ENCODE results near the gene TRAF7.
"Not testable (repeated sequence)": the region's sequence is repeated elsewhere in the genome, so short reads cannot be mapped to it uniquely, and the experiment has no call there.

TRAF7 gene

DNA sequence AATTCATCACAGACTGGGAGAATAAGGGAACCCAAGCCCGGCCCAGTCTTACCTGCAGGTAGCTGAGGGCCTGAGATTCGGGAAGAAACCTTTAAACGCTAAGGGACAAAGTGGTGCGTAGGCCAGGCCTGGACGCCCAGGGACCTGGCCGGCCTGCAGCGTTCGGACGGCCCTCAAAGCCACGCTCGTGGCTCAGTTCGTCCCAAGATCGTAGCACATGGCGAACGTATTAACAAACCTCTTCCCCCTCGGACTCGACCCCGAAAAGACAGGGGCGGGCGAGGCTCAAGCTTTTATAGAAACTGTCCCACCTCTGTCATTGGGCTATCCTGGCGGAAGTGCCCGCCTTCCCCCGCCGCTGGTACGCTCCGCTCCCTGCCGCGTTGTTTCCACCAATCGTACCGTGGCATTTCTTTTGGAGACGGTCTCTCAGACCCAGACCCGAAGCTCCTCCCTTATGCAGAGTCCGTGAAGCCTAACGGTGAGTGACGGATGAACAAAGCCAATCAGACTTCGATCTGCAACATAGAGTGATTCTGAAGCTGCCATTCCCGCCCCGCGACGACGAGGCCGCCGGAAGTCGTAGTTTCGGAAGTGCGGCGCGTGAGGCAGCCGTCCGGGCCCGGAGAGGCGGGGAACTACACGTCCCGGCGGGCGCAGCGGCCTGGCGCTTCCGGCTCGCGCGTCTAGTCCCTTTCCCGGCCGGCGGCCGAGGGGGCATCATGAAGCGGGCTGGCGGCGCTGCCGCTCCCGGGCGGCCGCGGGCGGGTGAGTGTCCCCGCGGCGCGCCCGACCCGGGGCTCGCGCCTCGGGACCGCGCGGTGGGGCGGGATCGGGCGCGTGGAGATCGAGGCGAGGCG, at the start of gene TRAF7:
TSS of gene TRAF7 (plus strand) at position 692 of the 860 bp plus-strand sequence. CDS start 8,139 bp downstream, outside the sequence.
- ChIA-PET POLR2A (interaction anchor here (0.6 to 2.7 kb wide), 61 partner anchors 8 to 382 kb away, joined by 3 to 40 read pairs (median 5); partner anchors contain the start of genes DNASE1L2, ECI1, GFER and MLST8), CTCF (interaction anchor here (0.6 to 1.3 kb wide), 2 partner anchors 15 to 59 kb away, joined by 3 to 5 read pairs; partner anchors contain the start of gene PGP)
- TF ChIP-seq CTBP1 (IDR thresholded peaks at IDR 0.05; ENCODE audit: borderline replicate concordance) (no peak), ELF4 (IDR thresholded peaks at IDR 0.05) (peak; percentile 95), HDGF (IDR thresholded peaks at IDR 0.05; ENCODE audit: borderline replicate concordance) (no peak)
- TF ChIP-seq, protein P1, sequence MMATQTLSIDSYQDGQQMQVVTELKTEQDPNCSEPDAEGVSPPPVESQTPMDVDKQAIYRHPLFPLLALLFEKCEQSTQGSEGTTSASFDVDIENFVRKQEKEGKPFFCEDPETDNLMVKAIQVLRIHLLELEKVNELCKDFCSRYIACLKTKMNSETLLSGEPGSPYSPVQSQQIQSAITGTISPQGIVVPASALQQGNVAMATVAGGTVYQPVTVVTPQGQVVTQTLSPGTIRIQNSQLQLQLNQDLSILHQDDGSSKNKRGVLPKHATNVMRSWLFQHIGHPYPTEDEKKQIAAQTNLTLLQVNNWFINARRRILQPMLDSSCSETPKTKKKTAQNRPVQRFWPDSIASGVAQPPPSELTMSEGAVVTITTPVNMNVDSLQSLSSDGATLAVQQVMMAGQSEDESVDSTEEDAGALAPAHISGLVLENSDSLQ (IDR thresholded peaks at IDR 0.05), result peak; percentile 99
- DNase-seq (ENCODE audit: extremely low spot score), result peak; percentile 96

DNA sequence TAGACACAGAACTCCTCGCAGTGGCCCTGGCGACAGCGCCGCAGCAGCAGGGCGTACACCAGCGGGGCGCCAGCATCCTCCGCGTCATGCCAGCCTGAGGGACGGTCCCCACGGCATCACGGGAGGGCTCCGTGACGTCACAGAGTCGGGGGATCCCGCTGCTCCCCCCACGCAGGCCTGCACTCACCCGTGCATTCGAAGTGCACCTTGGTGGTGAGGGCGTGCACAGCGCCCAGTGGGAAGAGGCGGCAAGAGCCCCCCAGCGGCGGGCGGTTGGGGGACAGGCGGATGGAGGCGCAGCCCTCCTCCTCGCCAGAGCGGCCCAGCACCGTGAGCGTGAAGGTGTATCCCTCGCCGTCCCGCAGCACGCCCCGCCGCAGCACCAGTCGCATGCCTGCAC, 49.4 kb upstream of the TRAF7 start:
- CTCF ChIA-PET; POLR2A ChIA-PET; DNase-seq (ENCODE audit: extremely low spot score): not testable (repeated sequence)

DNA sequence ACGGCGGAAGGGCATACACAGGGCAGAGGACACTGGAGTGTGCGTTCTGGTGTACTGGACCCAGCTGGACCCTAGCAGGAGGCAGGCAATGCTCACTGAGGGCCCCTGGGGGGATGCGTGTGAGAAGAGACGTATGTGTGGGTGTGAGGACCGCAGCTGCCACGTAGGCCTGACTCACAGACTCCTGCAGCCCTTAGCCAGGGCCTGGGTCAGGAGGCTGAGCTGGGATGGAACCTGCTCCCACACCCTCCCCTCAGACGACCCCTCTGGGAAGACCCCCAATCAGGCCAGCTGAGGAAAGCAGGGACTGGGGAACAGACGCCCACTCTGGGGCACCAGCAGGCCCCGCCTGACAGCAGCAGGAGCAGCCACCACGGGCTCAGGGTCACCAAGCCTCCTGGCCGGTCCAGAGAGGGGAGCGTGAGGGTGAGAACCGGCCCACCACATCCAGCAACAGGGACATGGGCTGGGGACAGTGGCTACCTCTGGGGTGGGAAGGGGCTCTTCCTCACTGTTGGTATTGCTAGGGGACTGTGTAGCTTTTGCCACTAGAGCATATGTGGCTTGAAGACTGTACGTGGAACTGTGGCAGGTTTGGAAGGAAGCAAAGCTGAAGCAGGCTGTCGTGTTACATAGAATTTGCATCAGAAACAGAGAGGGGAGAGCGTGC, 48.3 kb upstream of the TRAF7 start:
- POLR2A ChIA-PET; DNase-seq (ENCODE audit: extremely low spot score); CTCF ChIA-PET: not testable (repeated sequence)

DNA sequence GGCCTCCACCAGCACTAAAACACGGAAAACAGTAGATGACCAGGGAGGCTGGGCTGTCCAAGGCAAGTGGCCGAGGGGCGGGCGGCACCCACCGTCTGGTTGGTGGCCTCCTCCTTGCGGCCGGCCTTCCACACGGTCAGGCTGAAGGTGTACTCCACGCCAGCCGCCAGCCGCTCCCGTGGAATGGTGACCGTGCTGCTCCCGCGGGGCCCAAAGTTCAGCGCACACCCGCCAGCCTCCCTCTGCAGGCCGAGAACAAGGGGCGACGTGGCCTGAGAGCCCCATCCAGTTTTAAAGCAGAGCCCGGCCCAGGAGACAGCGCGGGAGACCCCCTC, 47.8 kb upstream of the TRAF7 start:
- DNase-seq (ENCODE audit: extremely low spot score); POLR2A ChIA-PET; CTCF ChIA-PET: not testable (repeated sequence)

DNA sequence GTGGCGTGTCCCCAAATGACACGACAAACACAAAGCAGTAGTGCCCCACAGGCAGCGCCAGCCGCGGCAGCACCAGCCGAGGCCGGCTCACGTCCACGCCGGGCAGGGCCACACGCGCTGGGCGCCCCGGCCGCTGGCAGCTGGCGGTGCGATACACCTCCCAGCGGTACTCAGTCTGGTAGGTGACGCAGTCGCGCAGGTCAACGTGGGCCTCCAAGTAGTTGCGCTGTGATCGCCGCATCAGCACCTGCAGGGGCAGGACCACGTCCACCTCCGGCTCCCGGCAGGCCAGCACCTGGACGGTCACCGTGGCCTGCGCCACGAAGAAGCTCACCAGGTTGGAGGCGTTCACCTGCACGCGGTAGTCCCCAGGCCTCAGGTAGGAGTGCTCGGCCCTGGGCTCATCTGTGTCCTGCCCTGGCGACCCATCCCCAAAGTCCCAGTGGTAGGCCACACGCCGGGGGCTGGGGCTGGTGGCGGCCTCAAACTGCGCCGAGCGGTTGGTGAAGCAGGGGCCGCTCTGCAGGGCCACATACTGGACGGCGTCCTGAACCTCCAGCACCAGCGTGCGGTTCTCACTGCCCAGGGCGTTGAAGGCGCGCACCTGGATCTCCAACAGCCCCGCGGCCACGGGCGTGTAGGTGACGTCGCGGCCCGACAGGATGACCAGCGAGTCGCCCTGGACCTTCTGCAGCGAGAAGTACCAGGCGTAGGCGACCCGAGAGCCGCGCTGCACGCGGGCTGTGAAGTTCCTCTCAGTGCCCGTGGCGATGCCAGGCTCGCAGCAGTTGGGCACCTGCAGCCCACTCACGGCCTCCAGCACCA, 46.9 kb upstream of the TRAF7 start:
- DNase-seq (ENCODE audit: extremely low spot score); POLR2A ChIA-PET; CTCF ChIA-PET: not testable (repeated sequence)

DNA sequence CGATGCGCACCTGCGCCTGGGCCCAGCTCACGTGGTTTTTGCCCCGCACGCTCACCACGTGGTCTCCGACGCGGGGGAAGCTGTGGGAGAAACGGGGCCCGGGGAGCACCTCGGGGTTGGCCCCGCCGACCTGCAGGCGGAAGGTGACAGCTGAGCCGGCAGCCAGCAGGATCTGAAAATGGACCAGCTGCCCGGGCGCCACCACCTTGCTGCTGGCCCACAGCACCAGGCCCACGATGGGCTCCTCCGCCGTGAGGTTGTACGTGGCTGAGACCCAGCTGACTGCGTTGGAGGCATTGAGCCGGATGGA, 46.4 kb upstream of the TRAF7 start:
- CTCF ChIA-PET; DNase-seq (ENCODE audit: extremely low spot score); POLR2A ChIA-PET: not testable (repeated sequence)

DNA sequence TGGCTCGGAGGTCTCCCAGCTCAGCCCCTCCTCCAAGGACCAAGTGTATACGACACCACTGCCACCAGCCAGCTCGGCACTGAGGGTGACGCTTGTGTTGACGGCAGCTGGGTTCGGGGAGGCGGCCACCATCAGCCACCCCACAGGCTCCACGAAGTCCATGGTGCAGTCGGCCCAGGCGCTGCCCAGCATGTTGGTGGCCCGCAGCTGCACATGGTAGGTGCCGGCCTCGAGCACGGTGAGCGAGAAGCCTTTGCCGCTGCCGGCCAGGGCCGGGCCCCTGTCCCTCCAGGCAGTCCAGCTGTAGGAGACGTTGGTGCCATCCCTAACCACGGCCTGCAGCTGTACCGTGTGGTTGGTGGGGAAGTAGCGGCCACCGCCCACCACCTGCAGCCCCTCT, 45.7 kb upstream of the TRAF7 start:
- POLR2A ChIA-PET; DNase-seq (ENCODE audit: extremely low spot score); CTCF ChIA-PET: not testable (repeated sequence)

DNA sequence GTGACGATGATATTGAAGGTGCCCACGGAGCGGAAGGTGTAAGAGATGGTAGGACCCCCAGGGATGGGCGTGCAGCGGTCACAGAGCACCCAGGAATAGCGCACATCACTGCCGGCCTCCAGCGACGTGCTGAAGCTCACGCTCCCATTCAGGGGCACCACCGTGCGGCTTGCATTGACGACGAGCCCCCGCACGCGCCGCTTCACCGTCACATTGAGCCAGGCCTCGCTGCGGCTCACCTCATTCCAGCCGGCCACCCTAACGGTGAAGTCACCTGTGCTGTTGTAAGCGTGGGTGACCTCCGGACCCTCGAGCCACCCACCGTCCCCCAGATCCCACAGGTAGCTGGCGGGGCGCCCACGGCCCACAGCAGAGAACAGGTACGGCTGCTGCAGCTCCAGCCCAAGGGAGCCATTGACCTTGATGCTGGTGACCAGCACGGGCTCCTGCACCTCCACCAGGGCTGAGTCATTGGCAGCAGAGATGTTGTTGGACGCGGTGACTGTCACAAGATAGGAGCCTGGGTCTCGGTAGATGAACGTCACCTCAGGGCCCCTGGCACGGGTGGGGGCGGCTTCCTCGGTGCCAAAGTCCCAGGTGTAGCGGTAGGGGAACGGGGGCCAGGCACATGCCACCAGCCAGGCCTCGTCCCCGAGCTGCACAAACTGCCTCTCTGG, 45.1 kb upstream of the TRAF7 start:
- POLR2A ChIA-PET; CTCF ChIA-PET; DNase-seq (ENCODE audit: extremely low spot score): not testable (repeated sequence)

DNA sequence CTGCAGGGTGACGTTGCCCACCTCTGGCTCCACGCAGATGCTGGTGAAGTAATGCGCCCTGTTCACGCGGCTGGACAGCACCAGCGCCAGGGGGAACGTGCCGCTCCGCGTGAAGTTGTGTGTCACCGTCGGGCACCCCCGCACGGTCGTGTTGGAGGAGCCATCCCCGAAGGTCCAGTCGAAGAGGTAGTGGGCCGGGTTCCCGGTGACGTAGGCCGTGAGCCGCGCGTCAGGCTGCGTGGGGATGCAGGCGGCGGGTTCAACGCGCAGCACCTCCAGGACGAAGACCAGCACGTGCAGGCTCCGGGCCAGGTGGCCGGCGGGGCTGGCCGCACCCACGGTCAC, 44.6 kb upstream of the TRAF7 start:
- POLR2A ChIA-PET; DNase-seq (ENCODE audit: extremely low spot score); CTCF ChIA-PET: not testable (repeated sequence)

DNA sequence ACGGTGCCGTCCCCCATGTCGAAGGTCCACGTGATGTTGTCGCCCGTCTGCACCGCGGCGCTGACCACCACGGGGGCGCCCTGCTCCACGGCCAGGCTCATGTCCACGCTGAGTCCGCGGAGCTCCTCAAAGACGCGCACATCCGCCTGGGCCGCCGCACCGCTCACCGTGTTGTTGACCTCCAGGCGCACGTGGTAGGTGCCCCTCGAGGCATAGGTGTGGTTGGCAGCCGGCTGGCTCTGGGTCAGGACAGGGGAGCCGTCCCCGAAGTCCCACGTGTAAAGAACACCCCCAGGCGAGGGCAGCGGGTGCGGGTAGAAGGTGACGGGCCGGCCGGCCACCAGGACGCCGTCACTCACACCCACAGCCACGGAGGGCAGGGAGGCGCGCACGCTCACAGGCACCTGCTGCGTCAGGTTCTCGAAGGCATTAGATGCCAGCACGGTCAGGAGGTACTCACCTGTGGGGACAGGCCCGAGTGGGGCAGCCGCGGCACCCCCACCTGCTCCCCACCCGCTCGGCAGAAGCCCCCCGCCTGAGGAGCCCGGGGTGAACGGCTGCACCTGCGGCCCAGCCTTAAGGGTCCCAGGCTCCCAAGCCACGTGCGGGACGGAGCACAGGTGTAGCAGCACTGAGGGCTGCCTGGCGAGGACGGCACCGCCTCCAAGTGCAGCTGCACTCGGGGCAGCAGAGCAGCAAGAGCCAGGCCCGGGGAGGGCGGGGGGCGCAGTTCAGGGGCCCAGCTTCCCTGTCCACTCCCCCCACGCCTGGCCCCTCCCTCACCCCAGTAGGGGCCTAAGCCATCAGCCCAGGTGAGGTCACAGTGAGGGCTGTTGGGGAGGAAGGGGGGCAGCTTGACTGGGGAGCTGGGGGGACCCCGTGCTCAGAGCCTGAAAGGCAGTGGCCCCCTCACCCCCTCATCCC, 43.9 kb upstream of the TRAF7 start:
- CTCF ChIA-PET; POLR2A ChIA-PET; DNase-seq (ENCODE audit: extremely low spot score): not testable (repeated sequence)

DNA sequence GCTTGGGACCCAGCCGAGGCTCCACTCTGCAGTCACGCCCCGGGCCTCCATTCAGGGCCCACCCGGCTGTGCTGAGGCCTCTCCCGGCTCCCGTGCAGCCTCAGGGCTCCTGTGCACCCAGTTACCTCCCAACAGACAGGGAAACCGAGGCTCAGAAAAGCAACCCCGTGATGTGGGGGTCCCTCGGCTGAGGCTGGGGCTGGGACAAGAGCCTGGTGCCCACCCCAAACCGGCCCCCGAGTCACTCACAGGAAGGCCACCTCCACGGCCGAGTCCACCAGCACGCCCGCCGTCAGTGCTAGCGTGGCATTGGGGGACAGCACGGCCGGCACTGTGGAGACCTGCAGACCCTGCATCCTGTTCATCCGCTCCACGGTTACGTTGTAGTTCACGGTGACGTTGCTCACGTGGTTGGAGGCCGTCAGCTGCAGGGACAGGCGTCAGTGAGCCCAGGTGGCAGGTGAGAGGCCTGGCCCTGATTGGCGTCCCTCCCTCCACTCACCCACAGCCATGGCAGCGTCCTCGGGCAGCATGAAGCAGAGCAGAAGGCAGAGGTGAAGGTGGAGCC, 43.0 kb upstream of the TRAF7 start:
- CTCF ChIA-PET; POLR2A ChIA-PET; DNase-seq (ENCODE audit: extremely low spot score): not testable (repeated sequence)

DNA sequence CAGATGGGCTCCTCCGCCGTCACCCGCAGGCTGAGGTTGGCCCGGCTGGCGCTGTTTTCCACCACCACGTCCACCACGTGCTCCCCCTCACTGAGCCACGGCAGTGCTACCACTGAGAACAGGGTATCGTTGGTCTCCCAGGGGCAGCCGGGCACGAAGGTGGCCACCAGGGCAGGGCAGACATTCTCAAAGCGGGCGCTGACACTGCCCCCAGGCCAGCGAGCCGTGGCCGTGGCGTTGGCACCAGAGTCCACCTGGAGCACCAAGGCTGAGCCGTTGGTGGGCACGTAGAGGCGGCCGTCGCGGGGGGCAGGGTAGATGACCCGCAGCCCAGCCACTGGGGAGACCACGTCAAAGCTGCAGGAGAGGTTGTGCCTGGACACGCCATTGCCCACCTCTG, 41.4 kb upstream of the TRAF7 start:
- POLR2A ChIA-PET; CTCF ChIA-PET; DNase-seq (ENCODE audit: extremely low spot score): not testable (repeated sequence)

DNA sequence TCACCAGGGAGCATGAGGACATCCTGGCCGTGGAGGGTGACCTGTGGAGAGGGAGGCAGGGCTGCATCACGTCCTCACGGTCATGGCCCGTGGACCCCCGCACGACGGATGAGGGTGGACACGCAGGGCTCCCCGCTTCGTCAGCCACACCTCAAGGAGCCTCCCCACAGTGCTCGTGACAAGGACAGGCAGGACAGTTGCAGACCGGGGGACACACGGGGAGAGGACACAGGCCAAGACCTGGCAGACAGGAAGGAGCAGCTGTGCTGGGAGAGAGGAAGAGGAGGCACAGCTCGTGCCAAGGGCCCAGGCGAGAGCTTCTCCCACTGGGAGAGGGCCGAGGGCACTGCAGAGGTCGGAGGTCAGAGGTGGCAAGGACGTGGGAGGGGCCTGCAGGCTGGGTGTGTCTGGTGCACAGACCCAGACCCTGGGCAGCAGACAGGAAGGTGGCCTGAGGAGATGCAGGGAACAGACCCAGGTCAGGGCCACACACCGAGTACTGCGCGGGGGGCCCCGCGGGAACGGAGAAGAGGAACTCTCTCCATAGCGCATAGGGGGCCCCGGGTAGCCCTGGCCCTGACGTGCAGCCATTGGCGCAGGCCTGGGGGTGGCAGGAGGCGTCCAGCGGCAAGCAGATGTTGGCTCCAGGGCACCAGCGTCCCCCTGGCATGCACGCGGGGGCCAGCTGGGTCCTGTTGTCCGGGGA, 40.5 kb upstream of the TRAF7 start:
- DNase-seq (ENCODE audit: extremely low spot score); CTCF ChIA-PET: not testable (repeated sequence)
- POLR2A ChIA-PET, result interaction anchor here (1.0 kb wide), 1 partner anchor 40 kb away, joined by 3 read pairs; the partner anchor contains the start of gene TRAF7

Data from HEK293T (cell line).